Panc1 (cell line): ENCODE results near the gene DCXR. TPM values are rescaled to one million over a fixed set of nuclear protein-coding genes. Genes with fewer than 3 reads are reported as not detected.

Experiments
- ATAC-seq: fragments of 200-7000 bp; cut with Tn5 transposase; 2 replicates; pipeline ENCODE4 v1.9.1; 2020; ENCODE audit warnings: mild to moderate bottlenecking, moderate library complexity
- BruUV-seq: library from RNA; stranded (reverse); fragments of 400-500 nt; replicated peaks from 2 replicates; lab custom pipeline; 2021; lab: Mats Ljungman, UMichigan
- CTCF ChIA-PET: fragments of 300-600 bp; sonication (Branson Sonifier 250); formaldehyde crosslinking; loops from one replicate; lab custom pipeline; 2022; ENCODE audit warnings: antibody characterized with exemption; lab: Charles Lee
- POLR2A ChIA-PET: fragments of 300-600 bp; sonication (Branson Sonifier 250); formaldehyde crosslinking; loops from one replicate; lab custom pipeline; 2022; ENCODE audit warnings: antibody characterized with exemption; lab: Charles Lee
- DNase-seq: peaks from one replicate; pipeline ENCODE4 v3.0.0-alpha.2; 2010; ENCODE audit warnings: low read depth, low spot score
- H3K27ac ChIP-seq: 2 replicates; pipeline ENCODE4 v1.5.1; 2011; ENCODE audit warnings: mild to moderate bottlenecking, low read length, inconsistent platforms
- H3K27me3 ChIP-seq: fragments of 200-500 bp; sonication (Bioruptor generic); 2 replicates; pipeline ENCODE4 v1.6.0; 2014; ENCODE audit warnings: low read length, inconsistent platforms; ENCODE audit not compliant: control insufficient read depth, insufficient read depth
- H3K36me3 ChIP-seq: fragments of 200-500 bp; sonication (Bioruptor generic); 2 replicates; pipeline ENCODE4 v1.5.1; 2014; ENCODE audit warnings: inconsistent platforms, mild to moderate bottlenecking, low read length, moderate library complexity; ENCODE audit not compliant: control insufficient read depth, insufficient read depth
- H3K4me1 ChIP-seq: 2 replicates; pipeline ENCODE4 v1.5.1; 2011; ENCODE audit warnings: inconsistent platforms, mild to moderate bottlenecking, low read length, moderate library complexity; ENCODE audit not compliant: control insufficient read depth, insufficient read depth
- H3K4me3 ChIP-seq, 2 experiments: 2 replicates each; pipeline ENCODE4 v1.5.1; 2011 to 2012; ENCODE audit warnings: low read depth in 2 of 2, low read length in 2 of 2, mild to moderate bottlenecking in 2 of 2, inconsistent platforms in 1 of 2, moderate library complexity in 1 of 2
- H3K9me3 ChIP-seq: fragments of 200-500 bp; sonication (Bioruptor generic); 2 replicates; pipeline ENCODE4 v1.5.1; 2014; ENCODE audit warnings: low read depth, mild to moderate bottlenecking, inconsistent platforms, low read length, moderate library complexity; ENCODE audit not compliant: control insufficient read depth, insufficient read depth
- CTCF ChIP-seq: fragments of 450-650 bp; IDR thresholded peaks from 2 replicates; pipeline ENCODE4 v1.5.1; 2017; ENCODE audit warnings: mild to moderate bottlenecking
- POLR2AphosphoS5 ChIP-seq: IDR thresholded peaks from 2 replicates; pipeline ENCODE4 v1.6.1; 2012; ENCODE audit warnings: mild to moderate bottlenecking, low read depth, low read length, moderate library complexity
- REST ChIP-seq, 2 experiments: IDR thresholded peaks; 2 replicates each; pipeline ENCODE4 v1.6.1; 2011 to 2012; ENCODE audit warnings: low read depth in 2 of 2, control low read depth in 1 of 2, low read length in 1 of 2, mild to moderate bottlenecking in 1 of 2, moderate library complexity in 1 of 2; ENCODE audit not compliant: insufficient read depth in 1 of 2
- SIN3A ChIP-seq: IDR thresholded peaks from 2 replicates; pipeline ENCODE4 v1.6.1; 2012; ENCODE audit warnings: low read depth, mild to moderate bottlenecking, low read length, moderate library complexity, borderline replicate concordance; ENCODE audit not compliant: insufficient read depth
- TCF7L2 ChIP-seq: IDR thresholded peaks from 2 replicates; pipeline ENCODE4 v1.6.1; 2011; ENCODE audit warnings: mild to moderate bottlenecking, low read depth, low read length, inconsistent platforms
- in situ Hi-C: cut with HindIII; loops from 2 replicates; pipeline ENCODE4 v1.10.0; 2016; ENCODE audit warnings: low sequenced_read_pairs, low pct_unique_long_range_greater_than_20kb
- intact Hi-C: fragments of 100-400 bp; cut with micrococcal nuclease; formaldehyde crosslinking; loops from one replicate; pipeline ENCODE4 v1.10.0; 2022; ENCODE audit not compliant: unreplicated experiment
- total RNA-seq: library from RNA; stranded (reverse); gene quantifications from one replicate; pipeline ENCODE4 v1.2.1, GENCODE V29; 2021; ENCODE audit not compliant: unreplicated experiment

The DCXR gene
- total RNA-seq, 1 experiment from 2014 or later = 128 TPM

GRCh38 chr17:82008941-82009405 lies 28.5 kb downstream of the DCXR start:
- H3K36me3 ChIP-seq = no peaks in the 10 kb centered on the region
- no peak overlapping the region for H3K27ac ChIP-seq
- no peaks in the 10 kb centered on the region for H3K9me3 ChIP-seq
- H3K4me3 ChIP-seq = no peak overlapping the region
- DNase-seq = no peak
- intact Hi-C loops = no loop called here
- BruUV-seq = no TSS peak
- in situ Hi-C loops = no loop called here
- ATAC-seq = no peak
- CTCF ChIA-PET = interaction anchor here (0.6 kb wide), 1 partner anchor 213 kb away, joined by 3 read pairs; no protein-coding TSS in a partner anchor
- POLR2A ChIA-PET = interaction anchor here (0.7 kb wide), 1 partner anchor 30 kb away, joined by 4 read pairs; no protein-coding TSS in a partner anchor
- no peak for TF ChIP-seq CTCF
- TF ChIP-seq SIN3A = no peak
- TF ChIP-seq POLR2AphosphoS5 = no peak
- TF ChIP-seq TCF7L2 = no peak
- TF ChIP-seq REST (IDR thresholded peaks at IDR 0.05; ENCODE audit: insufficient read depth in 1 of 2, low read depth in 2 of 2, low read length in 1 of 2) = no peak
- H3K4me1 ChIP-seq = peaks cover 38% of the 10 kb centered on the region
- no peaks in the 10 kb centered on the region for H3K27me3 ChIP-seq

GRCh38 chr17:82008258-82008940 lies 29.1 kb downstream of the DCXR start:
- H3K36me3 ChIP-seq = no peaks in the 10 kb centered on the region
- ATAC-seq = no peak

More at GRCh38 chr17:82008258-82008940, 29.1 kb downstream of the DCXR start:
- POLR2A ChIA-PET = no interaction called here
- Histone ChIP-seq H3K4me3 (no peak overlapping the region), H3K4me1 (peaks cover 44% of the 10 kb centered on the region), H3K27ac (no peak overlapping the region), H3K27me3 (no peaks in the 10 kb centered on the region), H3K9me3 (no peaks in the 10 kb centered on the region)
- DNase-seq = no peak
- CTCF ChIA-PET = interaction anchor here (0.6 kb wide), 1 partner anchor 212 kb away, joined by 3 read pairs; no protein-coding TSS in a partner anchor
- BruUV-seq = no TSS peak
- in situ Hi-C loops (no loop called here), intact Hi-C loops (no loop called here)
- no peak for TF ChIP-seq POLR2AphosphoS5
- no peak for TF ChIP-seq REST (IDR thresholded peaks at IDR 0.05; ENCODE audit: insufficient read depth in 1 of 2, low read depth in 2 of 2, low read length in 1 of 2)
- no peak for TF ChIP-seq CTCF
- no peak for TF ChIP-seq TCF7L2
- no peak for TF ChIP-seq SIN3A
